ENCODE data around the gene TGOLN2. TPM values are rescaled to one million over a fixed set of nuclear protein-coding genes. Genes with fewer than 3 reads are reported as not detected.
A peak's percentile ranks its signal among the peaks of the same experiment; 100 is the strongest.

Gene TGOLN2
- total RNA-seq, 1 experiment from 2014 or later: 73.7 TPM

DNA sequence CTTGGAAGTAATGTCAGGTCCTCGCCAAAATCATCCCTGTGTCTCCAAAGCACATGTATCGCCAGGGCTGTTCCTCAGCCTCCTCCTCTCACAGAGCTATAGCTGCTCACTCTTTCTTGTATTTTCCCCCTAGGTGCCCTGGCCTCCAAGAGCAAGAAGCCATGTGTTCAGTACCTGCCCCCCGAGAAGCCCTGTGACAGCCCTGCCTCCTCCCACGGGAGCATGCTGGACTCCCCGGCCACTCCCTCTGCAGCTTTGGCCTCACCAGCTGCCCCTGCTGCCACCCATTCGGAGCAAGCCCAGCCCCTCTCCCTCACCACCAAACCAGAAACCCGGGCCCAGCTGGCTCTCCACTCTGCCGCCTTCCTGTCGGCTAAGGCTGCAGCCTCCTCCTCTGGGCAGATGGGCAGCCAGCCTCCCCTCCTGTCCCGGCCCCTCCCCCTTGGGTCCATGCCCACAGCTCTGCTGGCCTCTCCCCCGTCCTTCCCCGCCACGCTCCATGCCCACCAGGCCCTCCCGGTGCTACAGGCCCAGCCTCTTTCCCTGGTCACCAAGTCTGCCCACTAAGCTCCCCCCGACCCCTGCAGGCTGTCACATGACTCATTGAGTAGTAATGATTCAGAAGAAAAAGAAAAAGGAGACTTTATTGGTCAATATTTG, 18.8 kb downstream of the TGOLN2 start:
- DNase-seq (ENCODE audit: low read depth): peak; percentile 66

DNA sequence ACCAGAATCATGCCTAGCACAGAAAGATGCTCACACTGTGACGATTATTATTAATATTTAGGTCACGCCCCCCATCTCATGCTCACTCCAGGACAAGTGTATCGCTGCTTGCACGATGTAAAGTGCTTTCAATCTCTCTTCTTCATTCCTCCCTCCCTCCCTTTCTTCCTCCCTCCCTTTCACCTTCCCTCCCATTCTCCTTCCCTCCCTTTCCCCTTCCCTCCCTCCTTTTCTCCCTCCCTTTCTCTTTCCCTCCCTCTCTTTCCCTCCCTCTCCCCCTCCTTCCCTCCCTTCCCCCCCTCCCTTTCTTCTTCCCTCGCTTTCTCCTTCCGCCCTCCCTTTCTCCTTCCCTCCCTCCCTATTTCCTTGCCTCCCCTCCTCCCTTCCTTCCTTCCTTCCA, 19.6 kb downstream of the TGOLN2 start:
- DNase-seq (ENCODE audit: low read depth): no peak

DNA sequence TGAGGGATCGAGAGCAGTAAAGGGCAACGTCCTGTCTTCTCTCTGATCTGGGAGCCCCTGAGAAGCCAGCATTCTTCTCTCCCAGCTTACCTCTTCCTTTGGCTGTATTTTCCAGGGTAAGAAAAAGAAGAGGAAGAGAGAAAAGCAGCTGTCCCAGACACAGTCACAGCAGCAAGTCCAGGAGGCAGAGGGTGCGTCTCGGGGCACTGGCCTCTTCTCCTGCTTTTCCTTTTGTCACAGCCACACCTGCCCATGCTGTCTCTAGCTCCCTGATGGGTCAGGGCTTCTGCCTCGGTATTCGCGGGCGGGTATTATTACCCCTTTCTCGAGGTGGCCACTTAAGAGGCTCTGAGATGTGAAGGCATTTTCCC, 20.3 kb downstream of the TGOLN2 start:
- no peak for DNase-seq (ENCODE audit: low read depth)

DNA sequence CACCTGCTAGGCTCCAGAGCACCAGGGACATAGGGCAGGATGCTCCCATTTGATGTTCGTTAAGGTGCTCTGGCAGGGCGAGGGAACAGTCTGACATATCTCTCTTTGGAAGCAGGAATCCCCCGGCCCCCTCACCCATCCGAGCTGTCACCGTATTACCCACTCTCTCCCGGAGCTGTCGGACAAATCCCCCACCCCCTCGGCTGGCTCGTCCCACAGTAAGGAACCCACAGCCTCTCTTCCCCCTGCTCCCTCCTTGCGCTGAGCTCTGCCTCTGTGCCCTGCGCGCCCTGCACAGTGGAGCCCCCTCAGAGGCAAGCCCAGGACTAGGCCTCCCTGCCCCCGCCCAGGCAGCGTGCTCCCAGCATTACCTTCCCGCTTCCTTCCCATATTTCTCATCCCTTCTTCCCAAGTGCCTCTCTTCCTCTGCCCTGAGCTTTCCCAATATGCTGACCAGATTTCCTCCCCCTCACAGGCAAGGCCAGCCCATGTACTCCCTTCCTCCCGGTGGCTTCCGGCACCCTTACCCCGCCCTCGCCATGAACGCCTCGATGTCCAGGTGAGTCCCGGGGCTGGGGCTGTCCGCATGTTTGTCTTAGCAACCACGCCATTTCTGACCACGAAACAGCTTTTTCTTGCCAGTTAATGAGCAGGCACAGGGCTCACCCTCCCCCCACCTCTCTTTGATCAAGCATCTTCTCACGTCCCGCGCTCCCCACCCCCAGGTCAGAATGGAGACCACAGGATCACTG, 23.8 kb downstream of the TGOLN2 start:
- no peak for DNase-seq (ENCODE audit: low read depth)

DNA sequence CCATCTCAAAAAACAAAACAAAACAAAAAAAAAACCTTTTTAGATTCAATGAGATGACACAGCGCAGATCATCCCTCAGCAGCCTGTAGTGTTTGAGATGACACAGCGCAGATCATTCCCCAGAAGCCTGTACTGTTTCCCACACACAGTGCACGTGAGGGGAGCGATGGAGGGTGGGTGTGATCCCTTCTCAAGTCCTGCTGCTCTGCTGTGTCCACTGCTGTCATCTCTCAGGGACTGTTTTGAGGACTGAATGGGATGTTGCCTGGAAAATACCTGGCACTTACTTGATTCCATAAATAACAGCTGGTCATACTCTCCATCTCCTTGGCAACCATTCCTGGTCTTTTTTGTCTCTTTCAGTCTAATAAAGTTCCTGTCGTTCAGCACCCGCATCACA, 25.7 kb downstream of the TGOLN2 start:
- DNase-seq (ENCODE audit: low read depth): no peak

DNA sequence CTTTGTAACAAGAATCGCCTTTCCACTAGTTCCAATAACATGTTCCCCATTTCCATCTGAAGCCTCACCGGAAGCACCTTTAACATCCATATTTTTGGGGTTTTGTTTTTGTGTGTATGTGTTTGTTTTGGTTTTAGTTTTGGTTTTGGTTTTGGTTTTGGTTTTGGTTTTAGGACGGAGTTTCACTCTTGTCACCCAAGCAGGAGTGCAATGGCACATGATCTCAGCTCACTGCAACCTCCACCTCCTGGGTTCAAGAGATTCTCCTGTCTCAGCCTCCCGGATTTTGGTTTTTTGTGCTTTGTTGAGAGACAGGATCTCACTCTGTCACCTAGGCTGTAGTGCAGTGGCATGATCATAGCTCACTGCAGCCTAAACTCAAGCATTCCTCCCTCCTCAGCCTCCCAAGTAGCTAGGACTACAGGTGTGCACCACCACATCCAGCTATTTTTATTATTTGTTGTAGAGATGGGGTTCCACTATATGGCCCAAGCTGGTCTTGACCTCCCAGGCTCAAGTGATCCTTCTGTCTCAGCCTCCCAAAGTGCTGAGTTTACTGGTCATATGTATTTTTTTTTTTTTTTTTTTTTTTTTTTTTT, 36.3 kb downstream of the TGOLN2 start:
- DNase-seq (ENCODE audit: low read depth): no peak

DNA sequence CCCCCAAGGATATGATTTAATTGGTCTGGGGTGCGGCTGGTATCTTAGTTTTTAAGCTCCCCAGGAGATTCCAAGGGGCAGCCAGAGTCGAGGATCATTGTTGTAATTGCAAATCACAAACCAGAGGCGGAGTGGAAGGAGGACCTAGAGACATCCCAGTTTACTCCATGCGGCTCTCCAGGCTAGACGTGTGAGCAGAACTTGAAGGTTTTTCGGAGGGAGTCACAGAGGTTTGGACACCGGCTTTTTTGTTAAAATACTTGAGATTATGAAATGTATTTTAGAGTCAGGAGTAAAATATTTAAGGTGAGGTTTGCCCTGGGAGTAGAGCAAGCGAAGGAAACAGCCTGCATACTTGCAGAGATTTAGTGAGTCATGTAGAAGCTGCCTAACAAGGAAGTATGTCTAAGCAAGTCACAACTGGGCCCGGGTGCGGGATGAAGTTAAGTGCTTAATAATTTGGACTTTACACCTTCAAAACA, 39.5 kb downstream of the TGOLN2 start:
- DNase-seq (ENCODE audit: low read depth): peak; percentile 82

DNA sequence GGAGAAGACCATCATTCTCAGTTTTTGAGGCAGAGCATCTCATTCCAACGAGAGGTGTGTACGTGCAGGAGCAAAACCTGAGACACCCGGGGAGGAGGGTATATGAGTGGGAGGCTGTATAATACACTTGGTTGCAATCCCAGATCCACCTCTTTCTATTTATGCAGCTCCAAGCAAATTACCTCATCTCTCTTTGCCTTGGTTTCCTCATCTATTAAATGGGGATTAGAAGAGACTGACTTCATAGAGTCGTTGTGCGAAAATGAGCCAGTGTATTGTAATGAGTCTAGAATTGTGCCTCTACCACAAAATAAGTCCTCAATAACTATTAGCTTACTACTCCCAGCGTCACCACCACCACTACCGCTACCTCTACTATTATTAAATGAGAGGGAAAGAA, 40.1 kb downstream of the TGOLN2 start:
- no peak for DNase-seq (ENCODE audit: low read depth)

DNA sequence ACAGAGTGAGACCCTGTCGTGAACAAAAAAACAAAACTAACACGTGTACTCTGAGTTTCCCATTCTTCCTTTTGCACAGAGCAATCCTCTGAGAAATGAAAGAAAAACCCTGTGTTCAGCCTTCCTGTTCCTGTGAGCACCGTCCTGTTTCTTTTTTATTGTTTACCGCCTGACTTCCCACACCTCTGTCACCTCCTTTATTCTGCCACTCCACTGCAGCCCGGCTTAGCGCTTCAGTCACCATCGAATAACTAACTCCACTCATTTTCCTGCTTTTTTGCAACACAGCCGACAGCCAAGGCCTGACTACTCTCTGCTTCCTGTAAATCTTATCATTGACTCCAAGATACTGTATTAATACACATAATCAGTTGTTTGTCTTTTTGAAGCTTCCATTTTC, 40.9 kb downstream of the TGOLN2 start:
- DNase-seq (ENCODE audit: low read depth): no peak

DNA sequence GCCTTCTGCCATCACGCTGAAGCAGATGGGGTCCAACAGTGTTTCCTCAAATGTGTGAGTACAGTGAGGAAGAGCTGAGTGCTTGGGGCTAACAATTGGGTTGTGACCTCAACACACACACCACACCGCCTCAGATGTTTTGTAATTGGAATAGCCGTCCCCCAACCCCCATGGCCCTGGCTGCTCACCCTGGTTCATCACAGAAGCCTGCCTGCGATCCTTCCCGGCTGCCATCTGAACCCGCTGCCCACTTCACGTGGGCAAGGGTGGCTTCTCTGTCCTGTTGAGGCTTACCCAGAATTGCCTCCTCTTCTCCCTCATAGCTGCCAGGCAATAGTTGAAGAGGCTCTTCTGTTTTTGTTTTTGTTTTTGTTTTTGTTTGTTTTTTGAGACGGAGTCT, 44.1 kb downstream of the TGOLN2 start:
- no peak for DNase-seq (ENCODE audit: low read depth)

DNA sequence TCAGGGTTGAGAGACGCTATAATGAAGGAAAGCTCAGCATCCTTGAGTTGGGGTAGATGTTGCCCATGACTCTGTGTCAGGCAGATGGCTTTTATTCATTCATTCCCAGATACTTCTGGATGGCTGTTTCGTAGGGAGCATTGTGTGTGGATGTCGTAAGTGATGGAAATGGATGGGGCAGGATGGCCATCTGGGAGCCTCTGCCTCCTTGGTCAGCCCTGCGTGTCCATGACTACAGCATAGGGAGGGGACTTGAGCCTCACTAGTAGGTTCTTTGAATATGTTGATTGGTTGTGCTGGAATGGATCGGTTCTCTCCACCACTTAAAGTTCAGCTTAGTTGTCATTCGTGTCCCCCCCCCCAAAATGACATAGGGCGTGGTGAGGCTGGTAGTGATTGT, 44.9 kb downstream of the TGOLN2 start:
- DNase-seq (ENCODE audit: low read depth): no peak

DNA sequence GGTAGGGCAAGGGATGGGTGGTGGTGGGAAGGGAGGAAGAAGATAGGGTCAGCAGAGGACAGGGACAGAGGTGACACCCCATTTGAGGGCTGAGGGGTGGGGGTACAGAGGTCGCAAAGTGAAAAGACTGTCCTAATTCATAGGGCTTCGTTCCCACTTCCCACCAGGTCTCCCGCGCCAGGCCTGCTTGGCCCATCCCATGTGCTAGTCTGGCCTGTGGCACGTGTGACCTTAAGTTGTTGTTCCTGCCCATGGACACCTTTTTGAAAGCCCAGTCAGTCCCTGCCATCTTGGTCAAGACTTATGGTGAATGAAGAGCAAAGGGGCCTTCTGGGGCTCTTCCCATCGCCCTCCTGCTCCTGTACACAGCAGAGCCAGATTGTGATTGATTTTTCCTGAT, 46.2 kb downstream of the TGOLN2 start:
- DNase-seq (ENCODE audit: low read depth): no peak

DNA sequence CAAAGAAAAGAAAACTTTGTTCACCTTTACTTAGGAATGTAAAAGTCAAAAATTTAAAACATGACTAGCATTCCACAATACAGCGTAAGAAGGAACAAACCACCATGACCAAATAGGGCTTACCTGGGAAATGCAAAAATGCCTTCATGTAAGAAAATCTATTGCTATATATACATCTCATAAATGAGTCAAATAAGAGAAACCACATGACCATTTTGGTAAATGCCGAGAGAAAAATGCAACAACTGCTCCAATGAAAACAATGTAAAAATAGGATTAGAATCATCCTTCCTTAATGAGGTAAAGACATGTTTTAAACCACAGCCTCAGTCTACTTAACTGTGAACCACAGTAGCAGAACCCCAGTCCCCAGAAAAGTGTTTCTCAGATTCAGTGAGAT, 49.4 kb downstream of the TGOLN2 start:
- DNase-seq (ENCODE audit: low read depth): no peak

DNA sequence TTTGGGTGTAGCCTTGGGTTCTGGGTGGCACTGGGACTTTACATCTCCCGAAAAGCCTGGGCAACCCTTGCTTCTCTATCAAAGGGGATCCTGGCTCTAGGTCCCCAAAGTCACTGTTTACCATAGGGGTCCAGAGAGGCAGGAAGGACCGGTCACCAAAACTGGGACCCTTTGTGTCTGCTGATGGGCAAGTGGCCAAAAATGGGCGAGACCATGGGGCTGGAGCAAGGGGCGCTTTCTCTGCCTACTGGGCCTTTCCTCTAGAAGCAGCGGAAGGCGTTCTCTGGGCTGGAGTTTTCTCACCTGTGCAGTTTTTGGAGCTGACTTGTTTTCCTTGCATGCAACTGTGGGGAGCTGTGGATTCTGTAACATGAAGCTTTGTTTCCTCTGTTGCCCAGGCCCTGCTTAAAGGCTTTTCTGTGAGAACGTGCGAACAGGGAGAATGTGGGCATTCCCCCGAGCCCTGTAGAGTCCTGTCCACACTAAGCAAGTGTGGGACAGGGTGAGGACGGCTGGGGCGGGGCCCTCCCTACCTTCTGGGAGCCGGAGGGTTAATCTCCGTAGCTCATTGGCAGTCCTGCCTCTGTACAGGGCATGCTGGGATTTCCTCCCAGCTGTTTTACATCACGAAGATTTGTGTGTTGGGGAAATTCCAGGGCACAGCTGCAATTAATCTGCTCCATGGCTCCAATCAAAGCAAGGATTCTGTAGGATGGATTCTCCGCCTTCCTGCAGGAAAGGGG, 50.2 kb downstream of the TGOLN2 start:
- DNase-seq (ENCODE audit: low read depth): no peak

DNA sequence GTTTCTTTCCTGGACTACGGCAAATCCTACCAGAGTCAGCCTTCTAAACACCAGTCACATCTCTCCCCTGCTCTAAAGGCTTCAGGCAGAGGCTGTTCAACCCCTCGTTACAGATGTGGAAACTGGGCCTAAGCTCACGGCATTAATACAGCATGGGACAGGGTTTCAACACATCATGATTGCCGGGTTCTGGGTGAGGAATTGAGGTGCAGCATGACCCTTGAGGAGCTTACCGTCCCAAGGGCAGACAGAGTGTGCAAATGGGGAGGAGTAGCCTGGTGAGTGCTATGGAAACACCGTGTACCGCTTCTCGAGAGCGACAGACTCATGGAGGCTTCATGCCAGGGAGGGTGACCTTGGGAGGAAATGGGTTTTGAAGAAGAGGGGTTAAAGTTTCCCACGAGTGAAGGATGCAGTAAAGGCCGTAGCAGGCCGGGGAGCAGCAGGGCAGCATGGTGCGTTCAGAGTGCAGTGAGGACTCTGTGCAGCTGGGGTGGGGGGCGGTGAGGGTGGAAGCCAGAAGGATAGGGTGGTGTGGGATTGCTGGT, 51.1 kb downstream of the TGOLN2 start:
- no peak for DNase-seq (ENCODE audit: low read depth)

DNA sequence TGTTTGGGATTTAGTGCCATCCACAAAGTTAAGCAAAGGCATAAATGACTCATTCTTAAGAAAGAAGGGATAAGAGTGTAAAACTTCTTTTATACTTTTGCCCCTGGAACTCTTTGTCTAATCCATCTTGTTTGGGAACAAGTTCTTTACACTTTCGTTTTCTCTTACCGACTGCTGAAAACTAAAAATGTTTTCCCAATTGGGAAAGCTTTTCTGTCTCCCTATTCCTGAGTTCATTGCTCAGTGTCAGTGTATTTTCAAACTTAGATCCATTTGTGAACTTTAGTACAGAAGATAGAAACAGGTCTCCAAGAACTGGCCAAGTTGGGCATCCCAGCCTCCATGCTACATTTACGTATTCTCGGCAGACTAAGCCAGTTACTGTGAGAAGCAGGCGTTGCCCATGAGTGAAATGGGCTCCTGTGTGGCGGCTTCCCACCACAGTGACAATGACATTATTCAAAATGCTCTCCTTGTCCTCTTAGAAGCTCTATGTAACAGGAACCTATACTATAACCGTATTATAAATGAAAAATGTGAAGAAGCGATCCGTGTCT, 51.7 kb downstream of the TGOLN2 start:
- no peak for DNase-seq (ENCODE audit: low read depth)

DNA sequence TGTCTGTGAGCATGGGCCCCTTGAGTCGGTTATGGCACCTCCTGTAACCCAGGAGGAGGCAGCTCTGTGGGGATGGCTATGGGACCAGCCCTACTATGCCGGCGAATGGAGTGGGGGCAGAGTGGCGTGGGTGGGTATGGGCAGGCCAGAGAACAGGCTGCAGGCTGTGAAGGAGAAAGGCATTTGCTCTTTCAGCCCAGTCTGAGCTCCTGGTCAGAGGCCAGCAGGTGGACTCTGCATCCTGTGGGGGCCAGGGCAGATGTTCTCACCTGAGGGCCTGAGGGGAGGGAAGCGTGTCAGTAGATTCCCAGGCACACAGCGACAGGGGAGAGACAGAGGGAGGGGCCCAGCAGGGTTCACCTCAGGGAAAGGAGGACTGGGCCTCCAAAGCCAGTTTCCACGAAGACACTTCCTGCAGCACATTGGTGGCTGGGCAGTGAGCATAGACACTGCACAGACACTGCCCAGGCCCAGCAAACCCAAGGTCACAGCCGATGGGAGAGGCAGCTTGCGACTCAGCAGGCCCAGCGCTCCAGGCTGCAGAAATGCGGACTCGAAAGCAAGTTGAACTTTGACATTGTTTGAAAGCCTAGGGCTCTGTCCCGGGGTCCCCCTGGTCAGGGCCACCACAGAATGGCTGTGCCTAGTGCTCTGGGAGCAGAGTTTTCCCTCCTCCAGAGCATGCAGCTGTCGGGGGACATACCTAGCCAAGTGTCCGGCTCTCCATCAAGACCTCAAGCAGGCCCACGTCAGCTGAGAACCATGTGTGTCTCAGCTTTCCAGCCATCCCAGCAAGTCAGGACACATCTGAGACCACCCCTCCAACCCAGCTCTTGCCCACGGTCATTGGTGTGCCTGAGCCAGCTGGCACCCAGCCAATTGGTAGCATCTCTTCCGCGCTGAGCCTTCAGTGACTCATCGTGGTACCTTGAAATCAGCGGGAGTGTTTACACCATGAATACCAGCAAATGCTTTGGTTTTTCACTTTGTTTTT, 53.8 kb downstream of the TGOLN2 start:
- peak; percentile 58 for DNase-seq (ENCODE audit: low read depth)

DNA sequence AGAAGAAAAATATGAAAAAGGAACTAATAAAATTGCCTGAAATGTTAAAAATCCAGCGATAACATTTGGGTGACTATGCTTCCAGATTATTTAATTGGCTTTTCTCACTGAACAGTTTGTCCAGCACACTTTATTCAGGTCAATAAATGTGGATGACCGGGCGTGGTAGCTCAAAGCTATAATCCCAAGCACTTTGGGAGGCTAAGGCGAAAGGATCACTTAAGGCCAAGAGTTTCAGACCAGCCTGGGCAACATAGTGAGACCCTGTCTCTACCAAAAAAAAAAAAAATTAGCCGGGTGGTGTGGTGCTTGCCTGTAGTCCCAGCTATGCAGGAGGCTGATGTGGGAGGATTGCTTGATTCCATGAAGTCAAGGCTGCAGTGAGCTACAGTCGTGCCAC, 55.4 kb downstream of the TGOLN2 start:
- DNase-seq (ENCODE audit: low read depth): no peak

DNA sequence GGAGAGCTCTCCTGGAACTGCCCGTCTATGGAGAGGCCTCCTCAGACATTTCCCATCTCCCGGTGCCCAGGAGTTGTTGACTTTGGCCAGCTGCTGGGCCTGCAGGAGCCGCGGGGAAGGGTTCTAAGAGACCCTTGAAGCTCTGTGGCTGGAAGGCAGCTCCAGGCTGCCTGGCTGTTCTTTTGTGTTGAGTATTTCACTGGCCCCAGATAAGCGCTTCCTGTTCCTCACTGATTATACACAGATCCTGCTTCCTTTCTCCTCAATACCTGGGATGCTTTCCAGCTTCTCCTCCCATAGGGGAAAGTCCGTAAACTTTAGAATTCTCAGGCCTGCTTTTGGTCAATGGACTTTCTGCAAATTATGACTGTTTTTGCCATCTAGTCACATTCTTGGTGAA, 57.8 kb downstream of the TGOLN2 start:
- no peak for DNase-seq (ENCODE audit: low read depth)

All from HT1080 (cell line).